HepG2 (cell line): ENCODE results near the gene ZBTB46. TPM values are rescaled to one million over a fixed set of nuclear protein-coding genes. Genes with fewer than 3 reads are reported as not detected.

Experiments
- BRCA1 ChIP-seq: sonication (generic); formaldehyde crosslinking; IDR thresholded peaks from 2 replicates; pipeline ENCODE4 v1.4.0; 2020; ENCODE audit warnings: missing genetic modification reagents
- CC2D1A ChIP-seq: sonication (generic); formaldehyde crosslinking; IDR thresholded peaks from 2 replicates; pipeline ENCODE4 v1.8.1; 2023; ENCODE audit warnings: mild to moderate bottlenecking, missing genetic modification reagents
- ELF4 ChIP-seq: sonication (generic); formaldehyde crosslinking; IDR thresholded peaks from 2 replicates; pipeline ENCODE4 v1.5.0; 2020; ENCODE audit warnings: missing genetic modification reagents, mild to moderate bottlenecking, moderate library complexity, borderline replicate concordance
- KLF12 ChIP-seq: sonication (generic); formaldehyde crosslinking; IDR thresholded peaks from 2 replicates; pipeline ENCODE4 v1.4.0; 2020; ENCODE audit warnings: missing genetic modification reagents, borderline replicate concordance
- MAZ ChIP-seq, 2 experiments: sonication (generic) in 1 of 2; formaldehyde crosslinking in 1 of 2; IDR thresholded peaks; 2 replicates each; pipeline versions ENCODE4 v1.5.0 to v1.6.1; 2012 to 2020; ENCODE audit warnings: low read depth in 2 of 2, mild to moderate bottlenecking in 2 of 2, borderline replicate concordance in 1 of 2, improper control_type of control experiment in 1 of 2, low read length in 1 of 2, missing genetic modification reagents in 1 of 2, moderate library complexity in 1 of 2
- MED8 ChIP-seq: sonication (generic); formaldehyde crosslinking; IDR thresholded peaks from 2 replicates; pipeline ENCODE4 v1.8.1; 2023; ENCODE audit warnings: mild to moderate bottlenecking, missing genetic modification reagents; ENCODE audit not compliant: insufficient replicate concordance
- PPARG ChIP-seq: conservative IDR thresholded peaks from 2 replicates; pipeline ENCODE4 v1.6.1; 2016; ENCODE audit warnings: missing biosample characterization, missing genetic modification reagents
- RARA ChIP-seq: IDR thresholded peaks from 2 replicates; pipeline ENCODE4 v1.6.1; 2016; ENCODE audit warnings: missing genetic modification reagents, missing compliant biosample characterization
- RBFOX2 ChIP-seq: fragments of 200-400 bp; formaldehyde crosslinking; IDR thresholded peaks from 2 replicates; pipeline ENCODE4 v1.6.1; 2017; ENCODE audit warnings: low read depth, mild to moderate bottlenecking, low read length
- SNRNP70 ChIP-seq: fragments of 200-400 bp; formaldehyde crosslinking; IDR thresholded peaks from 2 replicates; pipeline ENCODE4 v1.6.1; 2017; ENCODE audit warnings: mild to moderate bottlenecking, low read depth, low read length, moderate library complexity
- STAG1 ChIP-seq: sonication (generic); formaldehyde crosslinking; IDR thresholded peaks from 2 replicates; pipeline ENCODE4 v1.4.0; 2020; ENCODE audit warnings: missing genetic modification reagents
- ZBTB21 ChIP-seq: sonication (generic); formaldehyde crosslinking; IDR thresholded peaks from 2 replicates; pipeline ENCODE4 v1.4.0; 2020; ENCODE audit warnings: missing genetic modification reagents
- ZNF251 ChIP-seq: sonication (generic); formaldehyde crosslinking; IDR thresholded peaks from 2 replicates; pipeline ENCODE4 v1.9.0; 2021; ENCODE audit warnings: mild to moderate bottlenecking, missing genetic modification reagents
- ZNF260 ChIP-seq: sonication (generic); formaldehyde crosslinking; IDR thresholded peaks from 2 replicates; pipeline ENCODE4 v1.4.0; 2020; ENCODE audit warnings: missing genetic modification reagents, low read depth, mild to moderate bottlenecking, borderline replicate concordance
- ZNF3 ChIP-seq: IDR thresholded peaks from 2 replicates; pipeline ENCODE4 v1.7.0; 2017; ENCODE audit warnings: inconsistent platforms
- ZNF337 ChIP-seq: sonication (generic); formaldehyde crosslinking; IDR thresholded peaks from 2 replicates; pipeline ENCODE4 v1.5.1; 2020; ENCODE audit warnings: missing genetic modification reagents, low read depth, mild to moderate bottlenecking, borderline replicate concordance
- ZNF501 ChIP-seq: sonication (generic); formaldehyde crosslinking; IDR thresholded peaks from 2 replicates; pipeline ENCODE4 v1.5.1; 2020; ENCODE audit warnings: mild to moderate bottlenecking, moderate library complexity, missing genetic modification reagents
- ZNF503 ChIP-seq: sonication (generic); formaldehyde crosslinking; IDR thresholded peaks from 2 replicates; pipeline ENCODE4 v1.4.0; 2020; ENCODE audit warnings: missing genetic modification reagents
- ZNF607 ChIP-seq: sonication (generic); formaldehyde crosslinking; IDR thresholded peaks from 2 replicates; pipeline ENCODE4 v1.5.1; 2020; ENCODE audit warnings: missing genetic modification reagents, mild to moderate bottlenecking, borderline replicate concordance
- ZNF615 ChIP-seq: sonication (generic); formaldehyde crosslinking; IDR thresholded peaks from 2 replicates; pipeline ENCODE4 v1.5.0; 2020; ENCODE audit warnings: mild to moderate bottlenecking, missing genetic modification reagents, borderline replicate concordance
- ZNF878 ChIP-seq: sonication (generic); formaldehyde crosslinking; IDR thresholded peaks from 2 replicates; pipeline ENCODE4 v1.8.1; 2023; ENCODE audit warnings: mild to moderate bottlenecking, missing genetic modification reagents, moderate library complexity
- polyA plus RNA-seq, 8 experiments: library from polyadenylated mRNA; depleted of rRNA in 3 of 8; stranded (reverse) in 7 of 8; unstranded in 1 of 8; fragments of >200 nt; fragmentation: Illumina TruSeq in 4 of 8; extraction: Trizol in 4 of 8; gene quantifications; 2 replicates each; pipeline versions ENCODE4 v1.2.1 to v1.2.3, GENCODE V29; 2011 to 2016; ENCODE audit warnings: low read depth in 4 of 8, missing spikeins in 1 of 8, mixed read lengths in 1 of 8; ENCODE audit not compliant: insufficient read depth in 1 of 8
- total RNA-seq, 5 experiments: library from RNA; depleted of rRNA; stranded (reverse); fragments of >200 nt; fragmentation: Illumina TruSeq; extraction: Trizol; gene quantifications; 2 replicates each; pipeline ENCODE4 v1.2.3, GENCODE V29; 2016; ENCODE audit warnings: low read depth in 1 of 5
- TF ChIP-seq, protein P1 (sequence below): sonication (generic); formaldehyde crosslinking; IDR thresholded peaks from 2 replicates; pipeline ENCODE4 v1.4.0; 2020; ENCODE audit warnings: missing genetic modification reagents, borderline replicate concordance
- TF ChIP-seq, protein P2 (sequence below): sonication (generic); formaldehyde crosslinking; IDR thresholded peaks from 2 replicates; pipeline ENCODE4 v1.5.0; 2020; ENCODE audit warnings: mild to moderate bottlenecking, missing genetic modification reagents

Gene ZBTB46
- total and polyA plus RNA-seq, 2 of the 13 experiments (the other 11 are each of a cell fraction or from before 2014, with no cell fraction given) = 1.6 to 13.5 TPM

DNA sequence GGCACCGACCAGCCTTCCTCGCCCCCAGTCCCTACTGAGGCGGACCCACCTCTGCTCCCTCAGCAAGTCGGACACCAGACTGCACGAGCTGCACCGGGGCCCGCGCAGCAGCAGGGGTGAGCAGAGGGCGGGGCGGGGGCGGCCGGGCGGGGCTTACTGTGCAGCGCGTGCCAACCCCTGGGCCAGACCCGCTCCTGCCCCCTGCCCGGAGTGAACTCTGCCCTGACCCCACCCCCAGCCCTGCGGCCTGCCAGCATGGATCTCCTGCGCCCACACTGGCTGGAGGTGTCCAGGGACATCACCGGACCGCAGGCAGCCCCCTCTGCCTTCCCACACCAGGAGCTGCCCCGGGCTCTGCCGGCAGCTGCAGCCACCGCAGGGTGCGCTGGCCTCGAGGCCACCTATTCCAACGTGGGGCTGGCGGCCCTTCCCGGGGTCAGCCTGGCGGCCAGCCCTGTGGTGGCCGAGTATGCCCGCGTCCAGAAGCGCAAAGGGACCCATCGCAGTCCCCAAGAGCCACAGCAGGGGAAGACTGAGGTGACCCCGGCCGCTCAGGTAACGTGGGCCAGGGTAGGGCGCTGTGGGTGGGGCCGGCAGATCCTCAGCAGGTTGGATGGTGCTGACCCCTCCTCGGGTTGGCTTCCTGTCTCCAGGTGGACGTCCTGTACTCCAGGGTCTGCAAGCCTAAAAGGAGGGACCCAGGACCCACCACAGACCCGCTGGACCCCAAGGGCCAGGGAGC lies 92.9 kb downstream of the ZBTB46 start (continued):
- TF ChIP-seq, protein P1, sequence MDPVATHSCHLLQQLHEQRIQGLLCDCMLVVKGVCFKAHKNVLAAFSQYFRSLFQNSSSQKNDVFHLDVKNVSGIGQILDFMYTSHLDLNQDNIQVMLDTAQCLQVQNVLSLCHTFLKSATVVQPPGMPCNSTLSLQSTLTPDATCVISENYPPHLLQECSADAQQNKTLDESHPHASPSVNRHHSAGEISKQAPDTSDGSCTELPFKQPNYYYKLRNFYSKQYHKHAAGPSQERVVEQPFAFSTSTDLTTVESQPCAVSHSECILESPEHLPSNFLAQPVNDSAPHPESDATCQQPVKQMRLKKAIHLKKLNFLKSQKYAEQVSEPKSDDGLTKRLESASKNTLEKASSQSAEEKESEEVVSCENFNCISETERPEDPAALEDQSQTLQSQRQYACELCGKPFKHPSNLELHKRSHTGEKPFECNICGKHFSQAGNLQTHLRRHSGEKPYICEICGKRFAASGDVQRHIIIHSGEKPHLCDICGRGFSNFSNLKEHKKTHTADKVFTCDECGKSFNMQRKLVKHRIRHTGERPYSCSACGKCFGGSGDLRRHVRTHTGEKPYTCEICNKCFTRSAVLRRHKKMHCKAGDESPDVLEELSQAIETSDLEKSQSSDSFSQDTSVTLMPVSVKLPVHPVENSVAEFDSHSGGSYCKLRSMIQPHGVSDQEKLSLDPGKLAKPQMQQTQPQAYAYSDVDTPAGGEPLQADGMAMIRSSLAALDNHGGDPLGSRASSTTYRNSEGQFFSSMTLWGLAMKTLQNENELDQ (CRISPR knock-in tag) = no peak; the same call in 1 of the 2 replicates
- TF ChIP-seq ZBTB21 (CRISPR knock-in tag) (no peak; the same call in 1 of the 2 replicates), RARA (CRISPR knock-in tag) (peak; percentile 94), MAZ (IDR thresholded peaks at IDR 0.05; ENCODE audit: borderline replicate concordance, low read depth, low read length) (peak; percentile 97), MAZ (CRISPR knock-in tag; IDR thresholded peaks at IDR 0.05; ENCODE audit: low read depth) (peak; percentile 97), MED8 (CRISPR knock-in tag) (peak; percentile 85), ELF4 (CRISPR knock-in tag) (peak; percentile 52; the same call in 1 of the 2 replicates), BRCA1 (CRISPR knock-in tag) (peak; percentile 81; the same call in 1 of the 2 replicates), ZNF878 (peak; percentile 63; the same call in 1 of the 2 replicates), KLF12 (CRISPR knock-in tag) (peak; percentile 63; the same call in 1 of the 2 replicates), ZNF3 (CRISPR knock-in tag) (no peak), ZNF337 (0 out of 2 replicates have a peak, but pooled peaks have one; percentile 27), CC2D1A (CRISPR knock-in tag) (0 out of 2 replicates have a peak, but pooled peaks have one; percentile 45), ZNF503 (no peak; the same call in 1 of the 2 replicates), ZNF251 (peak; percentile 75; the same call in 1 of the 2 replicates), STAG1 (peak; percentile 41; the same call in 1 of the 2 replicates), ZNF607 (peak; percentile 88; the same call in 1 of the 2 replicates), PPARG (CRISPR knock-in tag) (peak; percentile 75; the same call in 1 of the 2 replicates), RBFOX2 (peak; percentile 90), ZNF615 (CRISPR knock-in tag) (0 out of 2 replicates have a peak, but pooled peaks have one; percentile 84), ZNF501 (CRISPR knock-in tag) (peak; percentile 28; the same call in 1 of the 2 replicates), SNRNP70 (no peak), ZNF260 (CRISPR knock-in tag) (0 out of 2 replicates have a peak, but pooled peaks have one; percentile 62)
- TF ChIP-seq, protein P2, sequence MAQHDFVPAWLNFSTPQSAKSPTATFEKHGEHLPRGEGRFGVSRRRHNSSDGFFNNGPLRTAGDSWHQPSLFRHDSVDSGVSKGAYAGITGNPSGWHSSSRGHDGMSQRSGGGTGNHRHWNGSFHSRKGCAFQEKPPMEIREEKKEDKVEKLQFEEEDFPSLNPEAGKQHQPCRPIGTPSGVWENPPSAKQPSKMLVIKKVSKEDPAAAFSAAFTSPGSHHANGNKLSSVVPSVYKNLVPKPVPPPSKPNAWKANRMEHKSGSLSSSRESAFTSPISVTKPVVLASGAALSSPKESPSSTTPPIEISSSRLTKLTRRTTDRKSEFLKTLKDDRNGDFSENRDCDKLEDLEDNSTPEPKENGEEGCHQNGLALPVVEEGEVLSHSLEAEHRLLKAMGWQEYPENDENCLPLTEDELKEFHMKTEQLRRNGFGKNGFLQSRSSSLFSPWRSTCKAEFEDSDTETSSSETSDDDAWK = no peak
